ENCODE results near the gene PDE8B.

The PDE8B gene

GRCh38 chr5:77210091-77210963 is at the start of gene PDE8B:
TSS of gene PDE8B (plus strand) at chr5:77210680. CDS start at chr5:77210926, 246 bp downstream.
- DNase-seq (ENCODE audit: low read depth in 2 of 2), result peak in 1 of 2 donors; percentile 6

GRCh38 chr5:77163453-77163852 is 47.0 kb upstream of the PDE8B start:
- DNase-seq (ENCODE audit: low read depth in 2 of 2), result no peak

- no peak for DNase-seq (ENCODE audit: low read depth in 2 of 2)
Measured at GRCh38 chr5:77167063-77167462, 43.4 kb upstream of the PDE8B start.

- DNase-seq (ENCODE audit: low read depth in 2 of 2), result no peak
Measured at GRCh38 chr5:77167695-77168121, 42.8 kb upstream of the PDE8B start.

- DNase-seq (ENCODE audit: low read depth in 2 of 2), result no peak
Measured at GRCh38 chr5:77168161-77168878, 42.2 kb upstream of the PDE8B start.

GRCh38 chr5:77168879-77169244 is 41.6 kb upstream of the PDE8B start:
- DNase-seq (ENCODE audit: low read depth in 2 of 2), result no peak

- no peak for DNase-seq (ENCODE audit: low read depth in 2 of 2)
Measured at GRCh38 chr5:77170196-77170890, 40.1 kb upstream of the PDE8B start.

GRCh38 chr5:77171141-77171910 is 39.2 kb upstream of the PDE8B start:
- no peak for DNase-seq (ENCODE audit: low read depth in 2 of 2)

- DNase-seq (ENCODE audit: low read depth in 2 of 2), result no peak
Measured at GRCh38 chr5:77172713-77173328, 37.7 kb upstream of the PDE8B start.

- DNase-seq (ENCODE audit: low read depth in 2 of 2), result no peak
Measured at GRCh38 chr5:77174526-77174925, 36.0 kb upstream of the PDE8B start.

GRCh38 chr5:77175231-77175630 is 35.2 kb upstream of the PDE8B start:
- no peak for DNase-seq (ENCODE audit: low read depth in 2 of 2)

GRCh38 chr5:77176429-77176828 is 34.1 kb upstream of the PDE8B start:
- no peak for DNase-seq (ENCODE audit: low read depth in 2 of 2)

GRCh38 chr5:77177576-77177975 is 32.9 kb upstream of the PDE8B start:
- DNase-seq (ENCODE audit: low read depth in 2 of 2), result no peak

- DNase-seq (ENCODE audit: low read depth in 2 of 2), result no peak
Measured at GRCh38 chr5:77180167-77181081, 30.1 kb upstream of the PDE8B start.

- no peak for DNase-seq (ENCODE audit: low read depth in 2 of 2)
Measured at GRCh38 chr5:77181173-77181572, 29.3 kb upstream of the PDE8B start.

- DNase-seq (ENCODE audit: low read depth in 2 of 2), result no peak
Measured at GRCh38 chr5:77181596-77182304, 28.7 kb upstream of the PDE8B start.

- DNase-seq (ENCODE audit: low read depth in 2 of 2), result no peak
Measured at GRCh38 chr5:77182367-77182766, 28.1 kb upstream of the PDE8B start.

- no peak for DNase-seq (ENCODE audit: low read depth in 2 of 2)
Measured at GRCh38 chr5:77186652-77187370, 23.7 kb upstream of the PDE8B start.

GRCh38 chr5:77189421-77189820 is 21.1 kb upstream of the PDE8B start:
- no peak for DNase-seq (ENCODE audit: low read depth in 2 of 2)
